Middle frontal gyrus (tissue), 1 donor: Measurements from ENCODE around the gene FHIT.
"Not testable (repeated sequence)": the region's sequence is repeated elsewhere in the genome, so short reads cannot be mapped to it uniquely, and the experiment has no call there.

Experiments used
- DNase-seq: peaks from one replicate; pipeline ENCODE4 v3.0.0-alpha.2; 2015; ENCODE audit warnings: low spot score; ENCODE audit errors: extremely low spot score

Gene FHIT

GRCh38 chr3:60998858-60999257, 252.4 kb downstream of the FHIT start:
- no peak for DNase-seq

GRCh38 chr3:60992395-60992794, 258.9 kb downstream of the FHIT start:
- no peak for DNase-seq

GRCh38 chr3:60990442-60990730, 260.9 kb downstream of the FHIT start:
- DNase-seq = no peak

GRCh38 chr3:60989626-60990441, 261.4 kb downstream of the FHIT start:
- DNase-seq = no peak

GRCh38 chr3:60987191-60987590, 264.1 kb downstream of the FHIT start:
- DNase-seq = not testable (repeated sequence)

GRCh38 chr3:60986552-60986951, 264.7 kb downstream of the FHIT start:
- DNase-seq = no peak

- no peak for DNase-seq
These were observed 267.3 kb downstream of the FHIT start for GRCh38 chr3:60983906-60984305.

- DNase-seq = no peak
These were observed 270.9 kb downstream of the FHIT start for GRCh38 chr3:60980342-60980692.

GRCh38 chr3:60979461-60980341, 271.6 kb downstream of the FHIT start:
- no peak for DNase-seq

GRCh38 chr3:60973321-60973720, 277.9 kb downstream of the FHIT start:
- DNase-seq = no peak

GRCh38 chr3:60972599-60972998, 278.7 kb downstream of the FHIT start:
- no peak for DNase-seq

GRCh38 chr3:60970850-60971249, 280.4 kb downstream of the FHIT start:
- DNase-seq = no peak

GRCh38 chr3:60967141-60967540, 284.1 kb downstream of the FHIT start:
- no peak for DNase-seq

GRCh38 chr3:60957541-60957940, 293.7 kb downstream of the FHIT start:
- no peak for DNase-seq

- no peak for DNase-seq
These were observed 294.5 kb downstream of the FHIT start for GRCh38 chr3:60956729-60957128.

- DNase-seq = no peak
These were observed 296.2 kb downstream of the FHIT start for GRCh38 chr3:60955034-60955433.

GRCh38 chr3:60954048-60954447, 297.2 kb downstream of the FHIT start:
- no peak for DNase-seq

- DNase-seq = no peak
These were observed 297.9 kb downstream of the FHIT start for GRCh38 chr3:60953351-60953750.

- DNase-seq = no peak
These were observed 299.2 kb downstream of the FHIT start for GRCh38 chr3:60952055-60952454.

- DNase-seq = no peak
These were observed 302.1 kb downstream of the FHIT start for GRCh38 chr3:60949146-60949545.

GRCh38 chr3:60948488-60948887, 302.8 kb downstream of the FHIT start:
- DNase-seq = no peak

GRCh38 chr3:60935709-60936108, 315.5 kb downstream of the FHIT start:
- DNase-seq = no peak

GRCh38 chr3:60933824-60934223, 317.4 kb downstream of the FHIT start:
- DNase-seq = no peak
